OCI-LY3 (cell line): ENCODE results near the gene PPFIBP2.

ENCODE experiments used
- CTCF ChIP-seq: fragments of 200-600, 300-600 bp; sonication (generic); IDR thresholded peaks from 2 replicates; pipeline ENCODE4 v1.5.1; 2014; ENCODE audit warnings: antibody characterized with exemption, low read length, low read depth
- EZH2phosphoT487 ChIP-seq: fragments of 200-600 bp; shearing (Covaris generic); IDR thresholded peaks from 2 replicates; pipeline ENCODE4 v1.6.1; 2018; ENCODE audit warnings: antibody characterized with exemption, mixed run types, low read depth

- TF ChIP-seq CTCF, result no peak
- TF ChIP-seq EZH2phosphoT487, result no peak
These were observed 175.4 kb downstream of the PPFIBP2 start for GRCh38 chr11:7689239-7689638.
